HepG2 (cell line): ENCODE data around the gene ITGA7. TPM values are rescaled to one million over a fixed set of nuclear protein-coding genes. Genes with fewer than 3 reads are reported as not detected.

Experiments used
- ATAC-seq: fragments of 200-7000 bp; cut with Tn5 transposase; 3 replicates; pipeline ENCODE4 v1.9.1; 2020; ENCODE audit warnings: mild to moderate bottlenecking, moderate library complexity
- BruUV-seq: library from RNA; stranded (reverse); fragments of 400-500 nt; replicated peaks from 2 replicates; lab custom pipeline; 2021; lab: Mats Ljungman, UMichigan
- CTCF ChIA-PET: fragments of 300-600 bp; formaldehyde crosslinking; extraction: SDS; loops from one replicate; lab custom pipeline; 2021; ENCODE audit warnings: low total read pairs, inconsistent platforms, low intra/inter-chr PET ratio; lab: Yijun Ruan, JAX
- POLR2A ChIA-PET: fragments of 350-600 bp; sonication (Branson Sonifier 250); formaldehyde crosslinking; loops from one replicate; lab custom pipeline; 2020; ENCODE audit warnings: antibody characterized with exemption, inconsistent platforms; lab: Yijun Ruan, JAX
- DNase-seq: peaks from one replicate; pipeline ENCODE4 v3.0.0-alpha.2; 2015; ENCODE audit warnings: low spot score
- FAIRE-seq: peaks from 3 replicates; lab custom pipeline; 2011; peaks lifted over from hg19 to GRCh38; lab: Jason Lieb, UNC
- H2AFZ ChIP-seq: one replicate; pipeline ENCODE4 v1.6.1; 2011; ENCODE audit warnings: low read length, inconsistent platforms
- H3K27ac ChIP-seq: fragments of 300-600 bp; 3 replicates; pipeline ENCODE4 v1.8.0; 2011; ENCODE audit warnings: mixed run types, mild to moderate bottlenecking, mixed read lengths, low read length, inconsistent platforms; ENCODE audit not compliant: insufficient read depth; ENCODE audit errors: extremely low read length
- H3K27me3 ChIP-seq, 2 experiments: fragments of 200-600 bp in 1 of 2; 2 replicates in 1 of 2; 3 replicates in 1 of 2; pipeline versions ENCODE4 v1.6.0 to v1.8.0; 2011; ENCODE audit warnings: low read length in 2 of 2, mild to moderate bottlenecking in 2 of 2, moderate library complexity in 2 of 2, inconsistent platforms in 1 of 2; ENCODE audit not compliant: insufficient read depth in 2 of 2, control insufficient read depth in 1 of 2
- H3K36me3 ChIP-seq, 2 experiments: fragments of 200-600 bp in 1 of 2; replicated peaks in 1 of 2; 2 replicates in 1 of 2; 3 replicates in 1 of 2; pipeline versions ENCODE4 v1.5.1 to v1.8.0; 2011; ENCODE audit warnings: low read length in 2 of 2, inconsistent platforms in 1 of 2; ENCODE audit not compliant: insufficient read depth in 2 of 2, control insufficient read depth in 1 of 2
- H3K4me1 ChIP-seq: 2 replicates; pipeline ENCODE4 v1.5.1; 2012; ENCODE audit warnings: low read length, inconsistent platforms; ENCODE audit not compliant: insufficient read depth
- H3K4me2 ChIP-seq: 2 replicates; pipeline ENCODE4 v1.6.0; 2011; ENCODE audit warnings: low read depth, low read length, inconsistent platforms
- H3K4me3 ChIP-seq, 3 experiments: fragments of 200-600 bp in 1 of 3; sonication (generic), shearing (Covaris generic) in 1 of 3; replicated peaks in 1 of 3; 2 replicates each; pipeline ENCODE4 v1.5.1; 2011 to 2016; ENCODE audit warnings: low read length in 3 of 3, inconsistent platforms in 2 of 3, low read depth in 2 of 3, mild to moderate bottlenecking in 2 of 3, control low read depth in 1 of 3, mixed read lengths in 1 of 3; ENCODE audit not compliant: insufficient read depth in 1 of 3
- H3K79me2 ChIP-seq: one replicate; pipeline ENCODE4 v1.6.1; 2011; ENCODE audit warnings: low read length, inconsistent platforms; ENCODE audit not compliant: insufficient read depth
- H3K9ac ChIP-seq: 2 replicates; pipeline ENCODE4 v1.6.0; 2011; ENCODE audit warnings: mild to moderate bottlenecking, low read depth, low read length, inconsistent platforms; ENCODE audit not compliant: insufficient read depth
- H3K9me3 ChIP-seq: 2 replicates; pipeline ENCODE4 v1.5.1; 2012; ENCODE audit warnings: mild to moderate bottlenecking, low read length
- H4K20me1 ChIP-seq: 2 replicates; pipeline ENCODE4 v1.6.0; 2011; ENCODE audit warnings: inconsistent platforms, mild to moderate bottlenecking, low read length, moderate library complexity; ENCODE audit not compliant: insufficient read depth
- EZH2 ChIP-seq: conservative IDR thresholded peaks from 2 replicates; pipeline ENCODE4 v1.6.1; 2012; ENCODE audit warnings: mild to moderate bottlenecking, low read depth, low read length, moderate library complexity
- GABPA ChIP-seq, 2 experiments: IDR thresholded peaks; 2 replicates each; pipeline ENCODE4 v1.6.1; 2011 to 2016; ENCODE audit warnings: low read depth in 2 of 2, low read length in 1 of 2, missing biosample characterization in 1 of 2, missing genetic modification characterization in 1 of 2
- HCFC1 ChIP-seq: fragments of 150-350 bp; IDR thresholded peaks from 2 replicates; pipeline ENCODE4 v1.6.1; 2014; ENCODE audit warnings: low read depth, low read length
- HNF4G ChIP-seq, 2 experiments: sonication (generic) in 1 of 2; formaldehyde crosslinking in 1 of 2; IDR thresholded peaks; 2 replicates each; pipeline versions ENCODE4 v1.4.0 to v1.6.1; 2011 to 2020; ENCODE audit warnings: borderline replicate concordance in 2 of 2, low read depth in 2 of 2, mild to moderate bottlenecking in 2 of 2, low read length in 1 of 2, missing genetic modification reagents in 1 of 2, moderate library complexity in 1 of 2
- MLXIP ChIP-seq: sonication (generic); formaldehyde crosslinking; IDR thresholded peaks from 2 replicates; pipeline ENCODE4 v1.9.0; 2021; ENCODE audit warnings: missing genetic modification reagents, borderline replicate concordance
- MTF2 ChIP-seq: sonication (generic); formaldehyde crosslinking; IDR thresholded peaks from 2 replicates; pipeline ENCODE4 v1.5.0; 2020; ENCODE audit warnings: missing genetic modification reagents, borderline replicate concordance
- MZF1 ChIP-seq: sonication (generic); formaldehyde crosslinking; IDR thresholded peaks from 2 replicates; pipeline ENCODE4 v1.8.1; 2023; ENCODE audit warnings: mild to moderate bottlenecking, missing genetic modification reagents, borderline replicate concordance
- RFX1 ChIP-seq: fragments of 450-650 bp; IDR thresholded peaks from 2 replicates; pipeline ENCODE4 v1.6.1; 2017
- TIGD3 ChIP-seq: sonication (generic); formaldehyde crosslinking; IDR thresholded peaks from 2 replicates; pipeline ENCODE4 v1.5.1; 2020; ENCODE audit warnings: mild to moderate bottlenecking, missing genetic modification reagents, borderline replicate concordance
- TOPORS ChIP-seq: sonication (generic); formaldehyde crosslinking; IDR thresholded peaks from 2 replicates; pipeline ENCODE4 v1.8.0; 2023; ENCODE audit warnings: mild to moderate bottlenecking, missing genetic modification reagents
- TRIM22 ChIP-seq: fragments of 450-650 bp; IDR thresholded peaks from 2 replicates; pipeline ENCODE4 v1.6.1; 2017
- ZBTB33 ChIP-seq: sonication (generic); formaldehyde crosslinking; IDR thresholded peaks from 2 replicates; pipeline ENCODE4 v1.4.0; 2020; ENCODE audit warnings: missing genetic modification reagents
- ZFP90 ChIP-seq: sonication (generic); formaldehyde crosslinking; IDR thresholded peaks from 2 replicates; pipeline ENCODE4 v1.8.0; 2022; ENCODE audit warnings: missing genetic modification reagents, mild to moderate bottlenecking, inconsistent platforms, borderline replicate concordance
- ZKSCAN1 ChIP-seq: fragments of 150-350 bp; IDR thresholded peaks from 2 replicates; pipeline ENCODE4 v1.6.1; 2014; ENCODE audit warnings: low read length
- ZNF7 ChIP-seq: IDR thresholded peaks from 2 replicates; pipeline ENCODE4 v1.6.1; 2016; ENCODE audit warnings: missing biosample characterization, missing genetic modification reagents
- ZSCAN29 ChIP-seq: sonication (generic); formaldehyde crosslinking; conservative IDR thresholded peaks from 2 replicates; pipeline ENCODE4 v1.4.0; 2020; ENCODE audit warnings: mild to moderate bottlenecking, missing genetic modification reagents
- WGBS: methylation state at CpG from one replicate; pipeline ENCODE4 v1.1.6; 2017; ENCODE audit warnings: low lambda C conversion rate; 5-methylcytosine and 5-hydroxymethylcytosine counted together
- in situ Hi-C: cut with HindIII; loops from 2 replicates; pipeline ENCODE4 v1.10.0; 2017; ENCODE audit warnings: low pct_unique_long_range_greater_than_20kb; ENCODE audit not compliant: extremely low pct_ligation_motif_present
- intact Hi-C: fragments of 100-400 bp; cut with micrococcal nuclease; formaldehyde crosslinking; loops from one replicate; pipeline ENCODE4 v1.10.0; 2022; ENCODE audit not compliant: unreplicated experiment
- polyA plus RNA-seq, 8 experiments: library from polyadenylated mRNA; depleted of rRNA in 3 of 8; stranded (reverse) in 7 of 8; unstranded in 1 of 8; fragments of >200 nt; fragmentation: Illumina TruSeq in 4 of 8; extraction: Trizol in 4 of 8; gene quantifications; 2 replicates each; pipeline versions ENCODE4 v1.2.1 to v1.2.3, GENCODE V29; 2011 to 2016; ENCODE audit warnings: low read depth in 4 of 8, missing spikeins in 1 of 8, mixed read lengths in 1 of 8; ENCODE audit not compliant: insufficient read depth in 1 of 8
- total RNA-seq, 5 experiments: library from RNA; depleted of rRNA; stranded (reverse); fragments of >200 nt; fragmentation: Illumina TruSeq; extraction: Trizol; gene quantifications; 2 replicates each; pipeline ENCODE4 v1.2.3, GENCODE V29; 2016; ENCODE audit warnings: low read depth in 1 of 5

ITGA7 gene
- total and polyA plus RNA-seq, 2 of the 13 experiments (the other 11 are each of a cell fraction or from before 2014, with no cell fraction given), result 0.65 to 0.75 TPM

- no peak for TF ChIP-seq ZBTB33 (CRISPR knock-in tag)
- no peak for TF ChIP-seq HCFC1
- no peak for TF ChIP-seq ZSCAN29
- no peak for TF ChIP-seq HNF4G (IDR thresholded peaks at IDR 0.05; ENCODE audit: borderline replicate concordance, low read depth, low read length)
- TF ChIP-seq HNF4G (CRISPR knock-in tag; IDR thresholded peaks at IDR 0.05; ENCODE audit: borderline replicate concordance, low read depth), result no peak
- no peak for TF ChIP-seq MLXIP (CRISPR knock-in tag)
- TF ChIP-seq ZFP90 (CRISPR knock-in tag), result no peak
Measured at GRCh38 chr12:55733858-55734257, 26.2 kb upstream of the ITGA7 start (continued).

GRCh38 chr12:55733021-55733555 is 25.4 kb upstream of the ITGA7 start:
- H3K27me3 ChIP-seq, result no peaks in the 10 kb centered on the region; a peak in 1 of 5 replicates
- CTCF ChIA-PET, result no interaction called here
- peaks cover 31% of the 10 kb centered on the region for H3K4me1 ChIP-seq
- FAIRE-seq, result no peak
- no peaks in the 10 kb centered on the region for H3K9me3 ChIP-seq
- H3K4me2 ChIP-seq, result no peak overlapping the region
- H3K36me3 ChIP-seq, result no peaks in the 10 kb centered on the region
- in situ Hi-C loops, result no loop called here
- no peak overlapping the region for H3K4me3 ChIP-seq
- TF ChIP-seq MTF2 (CRISPR knock-in tag) (no peak), RFX1 (no peak), TRIM22 (no peak), ZNF7 (CRISPR knock-in tag) (no peak), TOPORS (no peak), TIGD3 (CRISPR knock-in tag) (no peak), GABPA (IDR thresholded peaks at IDR 0.05; ENCODE audit: low read depth, low read length) (no peak), GABPA (CRISPR knock-in tag; IDR thresholded peaks at IDR 0.05; ENCODE audit: low read depth) (no peak), ZKSCAN1 (no peak), EZH2 (no peak), MZF1 (no peak)
- TF ChIP-seq, all 625 proteins: peak for 0
- WGBS, result 65% methylated on average over 8 of the region's 14 CpGs
- BruUV-seq, result no TSS peak
- H4K20me1 ChIP-seq, result no peaks in the 10 kb centered on the region
- DNase-seq (no peak), ATAC-seq (no peak)
- no peak overlapping the region for H3K27ac ChIP-seq
- no peak overlapping the region for H2AFZ ChIP-seq
- peaks cover 1% of the 10 kb centered on the region for H3K79me2 ChIP-seq
- POLR2A ChIA-PET, result no interaction called here
- H3K9ac ChIP-seq, result no peak overlapping the region
- intact Hi-C loops, result no loop called here
